SK-N-MC (cell line): ENCODE measurements around the gene RTTN.

Source experiments
- EZH2 ChIP-seq: fragments of 200-600 bp; sonication (generic); IDR thresholded peaks from one replicate; pipeline ENCODE4 v1.6.1; 2017; ENCODE audit warnings: antibody characterized with exemption
- POLR2AphosphoS5 ChIP-seq: IDR thresholded peaks from 2 replicates; pipeline ENCODE4 v1.6.1; 2012; ENCODE audit warnings: mild to moderate bottlenecking, low read depth, low read length, borderline replicate concordance

GRCh38 chr18:70046207-70046606 is 159.3 kb downstream of the RTTN start:
- TF ChIP-seq EZH2 (no peak), POLR2AphosphoS5 (no peak)
